ENCODE measurements around the gene AFAP1.

GRCh38 chr4:7786040-7786439 is 153.6 kb downstream of the AFAP1 start:
- TF ChIP-seq, protein P1, sequence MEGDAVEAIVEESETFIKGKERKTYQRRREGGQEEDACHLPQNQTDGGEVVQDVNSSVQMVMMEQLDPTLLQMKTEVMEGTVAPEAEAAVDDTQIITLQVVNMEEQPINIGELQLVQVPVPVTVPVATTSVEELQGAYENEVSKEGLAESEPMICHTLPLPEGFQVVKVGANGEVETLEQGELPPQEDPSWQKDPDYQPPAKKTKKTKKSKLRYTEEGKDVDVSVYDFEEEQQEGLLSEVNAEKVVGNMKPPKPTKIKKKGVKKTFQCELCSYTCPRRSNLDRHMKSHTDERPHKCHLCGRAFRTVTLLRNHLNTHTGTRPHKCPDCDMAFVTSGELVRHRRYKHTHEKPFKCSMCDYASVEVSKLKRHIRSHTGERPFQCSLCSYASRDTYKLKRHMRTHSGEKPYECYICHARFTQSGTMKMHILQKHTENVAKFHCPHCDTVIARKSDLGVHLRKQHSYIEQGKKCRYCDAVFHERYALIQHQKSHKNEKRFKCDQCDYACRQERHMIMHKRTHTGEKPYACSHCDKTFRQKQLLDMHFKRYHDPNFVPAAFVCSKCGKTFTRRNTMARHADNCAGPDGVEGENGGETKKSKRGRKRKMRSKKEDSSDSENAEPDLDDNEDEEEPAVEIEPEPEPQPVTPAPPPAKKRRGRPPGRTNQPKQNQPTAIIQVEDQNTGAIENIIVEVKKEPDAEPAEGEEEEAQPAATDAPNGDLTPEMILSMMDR (IDR thresholded peaks at IDR 0.05; ENCODE audit: control extremely low read depth in 1 of 3, insufficient read depth in 1 of 3, low read depth in 1 of 3, low read length in 3 of 3), result no peak
- TF ChIP-seq EZH2 (IDR thresholded peaks at IDR 0.05; ENCODE audit: low read depth, low read length, severe bottlenecking) (no peak), SUZ12 (IDR thresholded peaks at IDR 0.05; ENCODE audit: low read length) (no peak), CHD1 (IDR thresholded peaks at IDR 0.05; ENCODE audit: low read depth, low read length) (no peak), ZNF274 (IDR thresholded peaks at IDR 0.05; ENCODE audit: borderline replicate concordance, extremely low read depth, low read length) (no peak), CHD7 (IDR thresholded peaks at IDR 0.05; ENCODE audit: insufficient replicate concordance, low read length) (no peak), SIX5 (IDR thresholded peaks at IDR 0.05; ENCODE audit: low read depth, low read length) (no peak), CEBPB (IDR thresholded peaks at IDR 0.05; ENCODE audit: low read depth, low read length) (no peak), CBX5 (IDR thresholded peaks at IDR 0.05; ENCODE audit: low read depth, low read length) (no peak)
- TF ChIP-seq, protein P2, sequence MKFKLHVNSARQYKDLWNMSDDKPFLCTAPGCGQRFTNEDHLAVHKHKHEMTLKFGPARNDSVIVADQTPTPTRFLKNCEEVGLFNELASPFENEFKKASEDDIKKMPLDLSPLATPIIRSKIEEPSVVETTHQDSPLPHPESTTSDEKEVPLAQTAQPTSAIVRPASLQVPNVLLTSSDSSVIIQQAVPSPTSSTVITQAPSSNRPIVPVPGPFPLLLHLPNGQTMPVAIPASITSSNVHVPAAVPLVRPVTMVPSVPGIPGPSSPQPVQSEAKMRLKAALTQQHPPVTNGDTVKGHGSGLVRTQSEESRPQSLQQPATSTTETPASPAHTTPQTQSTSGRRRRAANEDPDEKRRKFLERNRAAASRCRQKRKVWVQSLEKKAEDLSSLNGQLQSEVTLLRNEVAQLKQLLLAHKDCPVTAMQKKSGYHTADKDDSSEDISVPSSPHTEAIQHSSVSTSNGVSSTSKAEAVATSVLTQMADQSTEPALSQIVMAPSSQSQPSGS (IDR thresholded peaks at IDR 0.05; ENCODE audit: low read length), result no peak

Data from H1 (cell line).